HTR-8/SVneo (cell line): ENCODE results near the gene IFNA21.
"Not testable (repeated sequence)": the region's sequence is repeated elsewhere in the genome, so short reads cannot be mapped to it uniquely, and the experiment has no call there.

Source experiments
- DNase-seq: peaks from one replicate; pipeline ENCODE4 v3.0.0; 2011; ENCODE audit warnings: low spot score, mixed read lengths; ENCODE audit not compliant: insufficient read length
- FAIRE-seq: peaks from 2 replicates; lab custom pipeline; 2011; peaks lifted over from hg19 to GRCh38; lab: Jason Lieb, UNC

The IFNA21 gene

GRCh38 chr9:21153336-21154017 is 13.0 kb downstream of the IFNA21 start:
- no peak for DNase-seq
- FAIRE-seq, result no peak

GRCh38 chr9:21144603-21145002 is 21.9 kb downstream of the IFNA21 start:
- DNase-seq (no peak), FAIRE-seq (no peak)

GRCh38 chr9:21141427-21141882 is 25.0 kb downstream of the IFNA21 start, which contains the start of gene IFNW1:
TSS of gene IFNW1 (minus strand) at chr9:21141832. CDS start at chr9:21141570, 262 bp downstream.
- FAIRE-seq (no peak), DNase-seq (no peak)

GRCh38 chr9:21137020-21137419 is 29.4 kb downstream of the IFNA21 start:
- no peak for DNase-seq
- FAIRE-seq, result no peak

- FAIRE-seq, result no peak
- DNase-seq, result no peak
Measured at GRCh38 chr9:21135736-21136135, 30.7 kb downstream of the IFNA21 start.

GRCh38 chr9:21128186-21128585 is 38.3 kb downstream of the IFNA21 start:
- FAIRE-seq, DNase-seq: not testable (repeated sequence)

- FAIRE-seq (no peak), DNase-seq (no peak)
Measured at GRCh38 chr9:21121595-21122251, 44.7 kb downstream of the IFNA21 start.

- no peak for DNase-seq
- FAIRE-seq, result no peak
Measured at GRCh38 chr9:21121079-21121478, 45.4 kb downstream of the IFNA21 start.

- FAIRE-seq (no peak), DNase-seq (no peak)
Measured at GRCh38 chr9:21119093-21119770, 47.2 kb downstream of the IFNA21 start.
